G401.6 (cell line): Measurements from ENCODE around the gene PPP4C.

Experiments used
- FAIRE-seq: peaks from 2 replicates; lab custom pipeline; 2012; peaks lifted over from hg19 to GRCh38; lab: Jason Lieb, UNC

The PPP4C gene

GRCh38 chr16:30083216-30084055 is 7.6 kb downstream of the PPP4C start:
- no peak for FAIRE-seq

DNA sequence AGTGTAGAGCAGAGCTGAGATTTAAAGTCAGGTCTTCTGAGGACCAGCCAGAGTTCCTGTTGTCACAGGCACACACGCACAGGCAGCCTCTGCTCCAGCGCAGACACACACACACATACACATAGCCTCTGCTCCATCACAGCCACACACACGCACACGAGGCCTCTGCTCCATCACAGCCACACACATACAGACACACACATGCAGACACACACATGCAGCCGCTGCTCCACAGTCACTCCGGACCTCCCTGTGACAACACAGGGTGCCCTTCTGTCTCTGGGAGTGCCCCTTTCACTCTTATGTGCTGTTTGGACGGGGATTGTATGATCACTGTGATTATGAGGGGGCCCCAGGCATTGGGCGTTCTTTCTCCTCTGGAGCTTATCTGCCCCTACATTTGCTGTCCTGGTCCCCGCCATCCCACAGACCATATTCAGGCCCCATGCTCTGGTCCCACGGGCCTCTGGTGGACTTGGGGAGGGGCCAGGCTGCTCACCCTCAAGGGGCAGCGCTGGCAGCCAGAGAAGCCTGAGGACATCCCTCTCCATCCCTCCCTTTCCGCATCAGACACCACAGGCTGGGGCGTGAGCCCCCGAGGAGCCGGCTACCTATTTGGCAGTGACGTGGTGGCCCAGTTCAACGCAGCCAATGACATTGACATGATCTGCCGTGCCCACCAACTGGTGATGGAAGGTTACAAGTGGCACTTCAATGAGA is 8.5 kb downstream of the PPP4C start:
- FAIRE-seq, result no peak

DNA sequence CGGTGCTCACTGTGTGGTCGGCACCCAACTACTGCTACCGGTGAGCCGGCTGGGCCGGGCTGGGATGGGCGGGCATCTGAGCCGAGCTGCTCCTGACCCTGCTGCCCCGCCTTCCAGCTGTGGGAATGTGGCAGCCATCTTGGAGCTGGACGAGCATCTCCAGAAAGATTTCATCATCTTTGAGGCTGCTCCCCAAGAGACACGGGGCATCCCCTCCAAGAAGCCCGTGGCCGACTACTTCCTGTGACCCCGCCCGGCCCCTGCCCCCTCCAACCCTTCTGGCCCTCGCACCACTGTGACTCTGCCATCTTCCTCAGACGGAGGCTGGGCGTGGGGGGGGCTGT is 9.0 kb downstream of the PPP4C start:
- FAIRE-seq, result no peak

DNA sequence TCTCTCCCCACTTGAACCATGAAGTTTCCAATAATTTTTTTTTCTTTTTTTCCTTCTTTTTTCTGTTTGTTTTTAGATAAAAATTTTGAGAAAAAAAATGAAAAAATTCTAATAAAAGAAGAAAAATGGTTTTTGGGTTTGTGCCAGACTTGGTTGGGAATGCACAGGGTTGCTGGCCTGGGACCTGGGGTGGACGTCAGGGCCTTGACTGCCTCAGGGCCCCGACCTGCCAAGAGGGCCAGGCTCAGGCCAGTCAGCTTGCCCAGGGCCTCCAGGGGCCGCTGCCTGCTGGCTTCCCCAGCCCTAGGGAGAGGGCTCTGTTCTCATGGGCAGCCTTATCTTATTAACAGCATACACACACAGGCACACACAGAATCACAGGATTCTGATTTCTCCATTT is 9.5 kb downstream of the PPP4C start:
- FAIRE-seq, result no peak

DNA sequence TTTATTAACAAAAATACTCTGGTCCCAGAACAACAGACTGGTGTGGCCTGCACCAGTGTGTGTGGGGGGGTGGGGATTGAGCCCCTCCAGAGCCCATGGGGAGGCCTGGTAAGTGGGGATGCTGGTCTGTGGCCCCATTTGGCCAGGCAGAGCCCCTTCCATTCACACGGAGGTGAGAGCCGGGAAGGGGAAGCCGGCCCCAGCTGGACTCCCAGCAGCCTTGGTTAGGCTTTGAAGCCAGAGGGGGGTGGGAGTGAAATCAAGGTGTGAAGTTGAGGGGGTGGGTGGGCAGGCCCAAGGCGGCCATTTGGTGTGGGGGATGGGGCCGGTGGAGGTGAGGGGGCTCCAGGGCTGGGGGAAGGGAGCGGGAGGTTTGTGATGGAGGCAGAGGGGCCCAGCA is 10.0 kb downstream of the PPP4C start:
- FAIRE-seq, result no peak

DNA sequence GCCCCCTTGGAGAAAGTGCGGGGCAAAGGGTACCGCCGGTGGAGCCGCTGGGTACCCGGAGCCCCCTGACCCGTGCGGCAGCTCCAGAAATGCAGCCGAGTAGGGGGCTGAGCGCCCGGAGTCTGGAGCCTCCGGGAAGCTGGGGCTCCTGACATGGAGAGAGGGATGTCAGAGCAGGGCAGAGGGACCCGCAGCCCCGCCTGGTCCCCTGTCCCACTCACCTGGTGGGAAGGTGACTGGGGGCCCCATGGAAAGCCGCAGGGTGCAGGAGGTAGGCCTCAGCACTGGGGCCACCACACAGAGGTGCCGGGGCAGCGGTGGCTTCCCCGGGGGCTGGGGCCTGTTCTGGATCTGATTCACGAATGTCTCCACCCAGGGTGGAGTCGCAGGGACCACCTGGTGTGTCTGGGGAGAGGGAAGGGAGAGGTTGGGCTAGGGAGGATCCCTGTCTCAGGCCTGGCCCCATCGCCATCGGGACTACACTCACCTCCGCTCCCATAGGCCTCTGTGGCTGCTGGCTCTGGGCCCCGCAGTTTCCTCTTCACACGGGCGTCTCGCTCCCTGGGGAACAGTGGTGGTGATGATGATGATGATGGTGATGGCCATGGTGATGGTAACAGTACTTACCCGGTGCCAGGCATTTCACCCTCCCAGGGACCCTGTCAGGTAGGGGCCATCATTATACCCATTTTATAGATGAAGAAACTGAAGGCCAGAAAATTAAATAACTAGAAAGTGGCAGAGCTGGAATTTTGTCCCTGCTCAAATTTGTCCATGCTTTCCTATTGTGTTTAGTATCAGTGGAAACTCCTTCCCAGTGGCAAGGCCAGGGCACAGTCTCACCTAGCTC is 10.7 kb downstream of the PPP4C start:
- FAIRE-seq, result no peak

- no peak for FAIRE-seq
Measured at GRCh38 chr16:30087181-30087898, 11.5 kb downstream of the PPP4C start.

DNA sequence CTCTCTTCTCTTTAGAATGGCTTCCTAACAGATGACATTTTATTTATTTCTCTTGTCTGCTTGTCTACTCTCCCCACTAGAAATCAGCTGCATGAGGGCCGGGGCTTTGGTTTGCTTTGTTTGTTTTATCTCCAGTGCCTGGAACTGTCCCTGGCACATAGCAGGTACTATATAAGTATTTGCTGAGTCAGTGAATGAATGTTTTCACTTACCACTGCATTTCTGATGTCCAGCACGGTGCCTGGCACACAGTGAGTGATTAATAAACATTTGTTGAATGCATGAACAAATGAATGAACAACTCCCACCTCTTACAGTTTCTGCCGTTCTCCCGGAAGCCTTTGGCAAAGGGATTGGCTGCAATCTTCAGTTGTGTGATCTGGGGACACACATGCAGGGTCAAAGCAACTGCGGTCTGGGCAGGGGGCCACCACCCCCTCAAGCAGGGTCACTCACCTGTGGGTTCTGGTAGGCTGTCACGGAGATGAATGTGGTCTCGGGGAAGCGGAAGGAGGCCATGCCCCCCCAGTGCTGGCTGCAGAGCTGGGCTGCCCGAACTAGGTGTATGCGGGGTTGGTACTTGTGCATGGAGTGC is 12.5 kb downstream of the PPP4C start:
- no peak for FAIRE-seq

DNA sequence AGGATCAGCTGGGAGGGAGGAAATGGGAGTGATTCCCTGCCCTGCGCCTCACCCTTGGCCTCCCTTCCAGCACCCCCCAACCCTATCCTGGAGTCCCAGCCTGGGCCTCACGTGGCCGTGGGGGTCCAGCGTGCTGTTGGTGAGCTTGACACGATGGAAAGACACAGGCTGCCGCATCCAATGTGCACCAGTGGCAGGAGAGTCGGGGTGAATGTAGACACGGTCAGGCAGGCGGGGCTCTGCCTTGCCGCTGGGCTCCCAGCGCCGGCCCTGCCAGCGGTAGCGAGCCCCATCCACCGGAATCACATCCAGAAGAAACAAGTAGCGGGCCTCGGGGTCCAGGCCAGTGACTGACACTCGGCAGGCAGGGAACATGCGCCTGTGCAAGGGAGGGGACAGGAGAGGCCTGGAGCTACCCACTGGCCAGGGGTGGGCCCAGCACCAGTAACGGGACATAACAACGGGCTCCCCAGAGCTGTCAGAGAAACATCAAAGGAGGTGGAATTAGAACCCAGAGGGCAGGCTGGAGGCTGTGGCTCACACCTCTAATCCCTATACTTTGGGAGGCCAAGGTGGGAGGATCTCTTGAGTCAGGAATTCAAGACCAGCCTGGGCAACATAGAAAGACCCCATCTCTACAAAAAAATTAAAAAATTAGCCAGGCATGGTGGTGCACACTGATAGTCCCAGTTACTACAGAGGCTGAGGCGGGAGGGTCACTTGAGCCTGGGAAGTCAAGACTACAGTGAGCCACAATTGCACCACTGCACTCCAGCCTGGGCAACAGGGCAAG is 13.2 kb downstream of the PPP4C start:
- FAIRE-seq, result no peak

GRCh38 chr16:30090610-30091331 is 15.0 kb downstream of the PPP4C start:
- no peak for FAIRE-seq

GRCh38 chr16:30091474-30092372 is 15.9 kb downstream of the PPP4C start, which contains the start of gene TBX6:
TSS of gene TBX6 (minus strand) at chr16:30091924. CDS start at chr16:30091193, 731 bp downstream.
- no peak for FAIRE-seq

GRCh38 chr16:30092373-30093010 is 16.7 kb downstream of the PPP4C start:
- no peak for FAIRE-seq

- FAIRE-seq, result no peak
Measured at GRCh38 chr16:30094541-30095165, 18.9 kb downstream of the PPP4C start.

GRCh38 chr16:30095166-30096078 is 19.6 kb downstream of the PPP4C start:
- no peak for FAIRE-seq

DNA sequence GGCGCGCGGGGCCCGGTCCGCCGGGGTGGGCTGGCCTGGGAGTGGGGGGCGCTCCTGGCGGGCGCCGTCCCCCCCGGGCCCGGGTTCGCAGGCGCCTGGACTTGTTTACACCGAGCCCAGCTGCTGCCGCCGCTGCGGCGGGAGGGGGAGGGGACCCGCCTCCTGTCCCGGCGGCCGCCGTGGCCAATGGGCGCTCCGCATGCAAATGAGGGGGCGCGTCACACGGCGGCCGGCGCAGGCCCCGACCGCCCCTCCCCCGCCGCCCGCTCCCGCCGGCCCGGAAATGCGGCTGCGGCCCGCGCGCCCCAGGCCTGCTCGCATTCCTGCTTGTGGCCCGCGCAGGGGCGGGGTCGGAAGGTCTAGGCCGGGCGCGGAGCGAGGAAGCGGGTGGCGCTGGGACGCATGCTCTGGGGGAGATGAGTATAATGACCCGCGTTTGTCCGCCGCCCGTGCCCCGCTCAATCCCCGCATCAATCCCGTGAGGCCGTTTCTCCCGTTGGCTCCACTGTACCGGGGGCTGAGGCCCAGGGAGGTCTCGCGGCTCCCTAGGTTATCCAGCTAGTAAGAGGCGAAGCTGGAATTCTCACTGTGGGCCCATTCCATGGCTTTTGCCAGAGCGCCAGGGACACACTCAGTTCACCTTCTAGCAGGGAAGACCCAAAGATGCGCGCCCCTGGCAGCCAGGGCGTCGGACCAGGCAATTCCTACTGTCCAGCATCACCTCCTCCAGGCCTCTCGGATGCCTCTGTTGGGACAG is 20.5 kb downstream of the PPP4C start, which contains the start of gene YPEL3:
YPEL3 (minus strand) TSS at position 109 of the 757 bp plus-strand sequence. CDS start 731 bp downstream, outside the sequence.
- FAIRE-seq, result no peak
